Measurements from ENCODE around the gene CD302.
"Not testable (repeated sequence)": the region's sequence is repeated elsewhere in the genome, so short reads cannot be mapped to it uniquely, and the experiment has no call there.

The CD302 gene

GRCh38 chr2:159797543-159798375, at the start of gene CD302:
Gene CD302, minus strand, starts transcription at chr2:159798208. Its CDS starts 10 bp downstream, at chr2:159798198.
- H3K4me1 Mint-ChIP-seq, result peaks cover 22% of the 10 kb centered on the region
- peak within 1 kb of the TSS; percentile 84 for H3K4me3 Mint-ChIP-seq
- H3K9me3 Mint-ChIP-seq, result no peaks in the 10 kb centered on the region
- H3K36me3 Mint-ChIP-seq, result peaks cover 1% of the 10 kb centered on the region
- H3K27me3 Mint-ChIP-seq, result peaks cover 14% of the 10 kb centered on the region
- no peak within 1 kb of the TSS for H3K27ac Mint-ChIP-seq

- Mint-ChIP-seq H3K36me3 (peaks cover 20% of the 10 kb centered on the region), H3K4me1 (no peaks in the 10 kb centered on the region), H3K27ac (no peak overlapping the region), H3K4me3 (no peak overlapping the region), H3K9me3 (no peaks in the 10 kb centered on the region), H3K27me3 (no peaks in the 10 kb centered on the region)
Observed at GRCh38 chr2:159846564-159846963, 48.6 kb upstream of the CD302 start.

- Mint-ChIP-seq H3K27ac (no peak overlapping the region), H3K9me3 (no peaks in the 10 kb centered on the region), H3K36me3 (peaks cover 25% of the 10 kb centered on the region), H3K27me3 (no peaks in the 10 kb centered on the region), H3K4me1 (no peaks in the 10 kb centered on the region), H3K4me3 (no peak overlapping the region)
Observed at GRCh38 chr2:159840616-159841015, 42.6 kb upstream of the CD302 start.

GRCh38 chr2:159832858-159833257, 34.9 kb upstream of the CD302 start:
- H3K27me3 Mint-ChIP-seq, result no peaks in the 10 kb centered on the region
- H3K36me3 Mint-ChIP-seq, result peaks cover 46% of the 10 kb centered on the region
- no peak overlapping the region for H3K4me3 Mint-ChIP-seq
- no peaks in the 10 kb centered on the region for H3K9me3 Mint-ChIP-seq
- H3K27ac Mint-ChIP-seq, result no peak overlapping the region
- no peaks in the 10 kb centered on the region for H3K4me1 Mint-ChIP-seq

GRCh38 chr2:159832026-159832425, 34.0 kb upstream of the CD302 start:
- H3K4me3 Mint-ChIP-seq, result no peak overlapping the region
- H3K9me3 Mint-ChIP-seq, result no peaks in the 10 kb centered on the region
- no peaks in the 10 kb centered on the region for H3K4me1 Mint-ChIP-seq
- H3K27ac Mint-ChIP-seq, result no peak overlapping the region
- H3K36me3 Mint-ChIP-seq, result peaks cover 50% of the 10 kb centered on the region
- H3K27me3 Mint-ChIP-seq, result no peaks in the 10 kb centered on the region

GRCh38 chr2:159829376-159829775, 31.4 kb upstream of the CD302 start:
- Mint-ChIP-seq H3K27me3 (no peaks in the 10 kb centered on the region), H3K4me3 (no peak overlapping the region), H3K36me3 (peaks cover 68% of the 10 kb centered on the region), H3K27ac (no peak overlapping the region), H3K9me3 (no peaks in the 10 kb centered on the region), H3K4me1 (peaks cover 9% of the 10 kb centered on the region)

- no peak overlapping the region for H3K4me3 Mint-ChIP-seq
- no peaks in the 10 kb centered on the region for H3K9me3 Mint-ChIP-seq
- H3K36me3 Mint-ChIP-seq, result peaks cover 71% of the 10 kb centered on the region
- peaks cover 9% of the 10 kb centered on the region for H3K4me1 Mint-ChIP-seq
- H3K27me3 Mint-ChIP-seq, result no peaks in the 10 kb centered on the region
- no peak overlapping the region for H3K27ac Mint-ChIP-seq
Observed at GRCh38 chr2:159828738-159829137, 30.7 kb upstream of the CD302 start.

- H3K9me3 Mint-ChIP-seq, H3K27ac Mint-ChIP-seq, H3K4me3 Mint-ChIP-seq, H3K27me3 Mint-ChIP-seq, H3K4me1 Mint-ChIP-seq: not testable (repeated sequence)
- peaks cover 68% of the 10 kb centered on the region for H3K36me3 Mint-ChIP-seq
Observed at GRCh38 chr2:159822478-159822833, 24.4 kb upstream of the CD302 start.

GRCh38 chr2:159821775-159822477, 23.9 kb upstream of the CD302 start:
- not testable (repeated sequence) for H3K4me3 Mint-ChIP-seq, H3K9me3 Mint-ChIP-seq, H3K27me3 Mint-ChIP-seq, H3K27ac Mint-ChIP-seq, H3K4me1 Mint-ChIP-seq
- peaks cover 67% of the 10 kb centered on the region for H3K36me3 Mint-ChIP-seq

GRCh38 chr2:159818940-159819339, 20.9 kb upstream of the CD302 start:
- Mint-ChIP-seq H3K27me3 (no peaks in the 10 kb centered on the region), H3K4me3 (no peak overlapping the region), H3K36me3 (peaks cover 58% of the 10 kb centered on the region), H3K9me3 (no peaks in the 10 kb centered on the region), H3K27ac (no peak overlapping the region), H3K4me1 (no peaks in the 10 kb centered on the region)

GRCh38 chr2:159817283-159817682, 19.3 kb upstream of the CD302 start:
- Mint-ChIP-seq H3K4me1 (no peaks in the 10 kb centered on the region), H3K9me3 (no peaks in the 10 kb centered on the region), H3K27ac (no peak overlapping the region), H3K36me3 (peaks cover 62% of the 10 kb centered on the region), H3K27me3 (no peaks in the 10 kb centered on the region), H3K4me3 (no peak overlapping the region)

- Mint-ChIP-seq H3K27me3 (no peaks in the 10 kb centered on the region), H3K4me1 (no peaks in the 10 kb centered on the region), H3K27ac (no peak overlapping the region), H3K4me3 (no peak overlapping the region), H3K36me3 (peaks cover 47% of the 10 kb centered on the region), H3K9me3 (no peaks in the 10 kb centered on the region)
Observed at GRCh38 chr2:159811232-159811631, 13.2 kb upstream of the CD302 start.

GRCh38 chr2:159808032-159808425, 10.0 kb upstream of the CD302 start:
- no peak overlapping the region for H3K27ac Mint-ChIP-seq
- peaks cover 33% of the 10 kb centered on the region for H3K36me3 Mint-ChIP-seq

GRCh38 chr2:159807183-159808031, 9.4 kb upstream of the CD302 start:
- Mint-ChIP-seq H3K9me3 (no peaks in the 10 kb centered on the region), H3K4me1 (no peaks in the 10 kb centered on the region), H3K36me3 (peaks cover 29% of the 10 kb centered on the region), H3K27ac (no peak overlapping the region), H3K27me3 (no peaks in the 10 kb centered on the region), H3K4me3 (no peak overlapping the region)

More at GRCh38 chr2:159808032-159808425, 10.0 kb upstream of the CD302 start:
- Mint-ChIP-seq H3K9me3 (no peaks in the 10 kb centered on the region), H3K27me3 (no peaks in the 10 kb centered on the region), H3K4me1 (no peaks in the 10 kb centered on the region), H3K4me3 (no peak overlapping the region)

- Mint-ChIP-seq H3K9me3 (no peaks in the 10 kb centered on the region), H3K36me3 (peaks cover 21% of the 10 kb centered on the region), H3K27me3 (peaks cover 4% of the 10 kb centered on the region), H3K4me1 (no peaks in the 10 kb centered on the region), H3K4me3 (no peak overlapping the region), H3K27ac (no peak overlapping the region)
Observed at GRCh38 chr2:159804941-159805340, 6.9 kb upstream of the CD302 start.
